DMS53 (cell line): ENCODE data around the gene FCN2.
"Not testable (repeated sequence)": the region's sequence is repeated elsewhere in the genome, so short reads cannot be mapped to it uniquely, and the experiment has no call there.

ENCODE experiments used
- DNase-seq: peaks from one replicate; lab custom pipeline; 2025; lab: John Stamatoyannopoulos, UW

The FCN2 gene

GRCh38 chr9:134847752-134848432 is 32.7 kb upstream of the FCN2 start:
- DNase-seq, result no peak

GRCh38 chr9:134848504-134848903 is 32.1 kb upstream of the FCN2 start:
- DNase-seq, result no peak

- DNase-seq, result no peak
Observed at GRCh38 chr9:134850611-134851010, 30.0 kb upstream of the FCN2 start.

- DNase-seq, result no peak
Observed at GRCh38 chr9:134851020-134851419, 29.6 kb upstream of the FCN2 start.

GRCh38 chr9:134852906-134853654 is 27.5 kb upstream of the FCN2 start:
- no peak for DNase-seq

GRCh38 chr9:134853893-134854292 is 26.7 kb upstream of the FCN2 start:
- no peak for DNase-seq

GRCh38 chr9:134854541-134854981 is 26.0 kb upstream of the FCN2 start:
- DNase-seq, result no peak

- DNase-seq, result no peak
Observed at GRCh38 chr9:134855231-134855899, 25.2 kb upstream of the FCN2 start.

GRCh38 chr9:134855900-134856377 is 24.7 kb upstream of the FCN2 start:
- DNase-seq, result no peak

GRCh38 chr9:134857451-134857850 is 23.2 kb upstream of the FCN2 start:
- DNase-seq, result not testable (repeated sequence)

- no peak for DNase-seq
Observed at GRCh38 chr9:134858051-134858841, 22.4 kb upstream of the FCN2 start.

- DNase-seq, result no peak
Observed at GRCh38 chr9:134860510-134860909, 20.1 kb upstream of the FCN2 start.

- DNase-seq, result no peak
Observed at GRCh38 chr9:134861595-134862334, 18.8 kb upstream of the FCN2 start.

- DNase-seq, result no peak
Observed at GRCh38 chr9:134863306-134863902, 17.2 kb upstream of the FCN2 start.

- no peak for DNase-seq
Observed at GRCh38 chr9:134863941-134864820, 16.4 kb upstream of the FCN2 start.

- DNase-seq, result no peak
Observed at GRCh38 chr9:134864821-134865190, 15.8 kb upstream of the FCN2 start.

- no peak for DNase-seq
Observed at GRCh38 chr9:134867917-134868750, 12.5 kb upstream of the FCN2 start.

GRCh38 chr9:134868751-134869553 is 11.7 kb upstream of the FCN2 start:
- no peak for DNase-seq
